SK-N-SH treated with all-trans-retinoic acid at 6 μM for 48 hours (cell line): ENCODE results near the gene CDH4.

Source experiments
- ATAC-seq: fragments of 200-7000 bp; cut with Tn5 transposase; 3 replicates; pipeline ENCODE4 v1.9.1; 2020; ENCODE audit warnings: mild to moderate bottlenecking, moderate library complexity
- ARNTL ChIP-seq: fragments of 450-650 bp; formaldehyde crosslinking; IDR thresholded peaks from 2 replicates; pipeline ENCODE4 v1.5.0; 2020; ENCODE audit warnings: low read depth, mild to moderate bottlenecking, moderate library complexity, borderline replicate concordance
- BACH2 ChIP-seq: fragments of 250-450 bp; sonication (Bioruptor Pico); IDR thresholded peaks from 2 replicates; pipeline ENCODE4 v1.9.0; 2021; ENCODE audit warnings: mild to moderate bottlenecking, borderline replicate concordance
- CREB5 ChIP-seq: fragments of 250-450 bp; sonication (Bioruptor Pico); IDR thresholded peaks from 2 replicates; pipeline ENCODE4 v1.5.1; 2020; ENCODE audit warnings: low read depth, mild to moderate bottlenecking, moderate library complexity
- CSDC2 ChIP-seq: fragments of 250-450 bp; sonication (Bioruptor Pico); IDR thresholded peaks from 2 replicates; pipeline ENCODE4 v1.5.0; 2020; ENCODE audit warnings: mild to moderate bottlenecking, moderate library complexity
- CSRNP3 ChIP-seq: fragments of 250-450 bp; sonication (Bioruptor Pico); IDR thresholded peaks from 2 replicates; pipeline ENCODE4 v1.5.1; 2021; ENCODE audit warnings: mild to moderate bottlenecking, moderate library complexity
- ESRRG ChIP-seq: fragments of 250-450 bp; sonication (Bioruptor Pico); IDR thresholded peaks from 2 replicates; pipeline ENCODE4 v1.6.1; 2021; ENCODE audit warnings: mild to moderate bottlenecking
- GLIS3 ChIP-seq: fragments of 250-450 bp; sonication (Bioruptor Pico); IDR thresholded peaks from 2 replicates; pipeline ENCODE4 v1.5.0; 2020; ENCODE audit warnings: mild to moderate bottlenecking, moderate library complexity
- ISL1 ChIP-seq: fragments of 250-450 bp; sonication (Bioruptor Pico); IDR thresholded peaks from 2 replicates; pipeline ENCODE4 v2.1.2; 2022; ENCODE audit warnings: mild to moderate bottlenecking, moderate library complexity
- OSR1 ChIP-seq: fragments of 250-450 bp; sonication (Bioruptor Pico); IDR thresholded peaks from 2 replicates; pipeline ENCODE4 v1.8.0; 2022; ENCODE audit warnings: moderate library complexity, mild to moderate bottlenecking, inconsistent platforms
- PATZ1 ChIP-seq: fragments of 250-450 bp; sonication (Bioruptor Pico); IDR thresholded peaks from 2 replicates; pipeline ENCODE4 v1.8.0; 2020; ENCODE audit warnings: mild to moderate bottlenecking, moderate library complexity, borderline replicate concordance
- PPARA ChIP-seq: fragments of 250-450 bp; sonication (Bioruptor Pico); IDR thresholded peaks from 2 replicates; pipeline ENCODE4 v1.5.0; 2020; ENCODE audit warnings: mild to moderate bottlenecking, borderline replicate concordance
- RARB ChIP-seq: fragments of 250-450 bp; sonication (Bioruptor Pico); IDR thresholded peaks from 2 replicates; pipeline ENCODE4 v1.8.0; 2021; ENCODE audit warnings: mild to moderate bottlenecking, moderate library complexity
- SNAI2 ChIP-seq: fragments of 250-450 bp; sonication (Bioruptor Pico); IDR thresholded peaks from 2 replicates; pipeline ENCODE4 v1.5.0; 2020; ENCODE audit warnings: mild to moderate bottlenecking, moderate library complexity
- TCF4 ChIP-seq: fragments of 250-450 bp; sonication (Bioruptor Pico); IDR thresholded peaks from 2 replicates; pipeline ENCODE4 v1.8.0; 2021; ENCODE audit warnings: mild to moderate bottlenecking, moderate library complexity, borderline replicate concordance
- TOX ChIP-seq: fragments of 250-450 bp; sonication (Bioruptor Pico); IDR thresholded peaks from 2 replicates; pipeline ENCODE4 v1.8.0; 2021; ENCODE audit warnings: mild to moderate bottlenecking, moderate library complexity, borderline replicate concordance
- TSHZ2 ChIP-seq: fragments of 250-450 bp; sonication (Bioruptor Pico); IDR thresholded peaks from 2 replicates; pipeline ENCODE4 v1.5.0; 2020; ENCODE audit warnings: mild to moderate bottlenecking, moderate library complexity
- ZC3H10 ChIP-seq: fragments of 250-450 bp; sonication (Bioruptor Pico); IDR thresholded peaks from 2 replicates; pipeline ENCODE4 v1.5.1; 2021; ENCODE audit warnings: mild to moderate bottlenecking, moderate library complexity
- ZFP3 ChIP-seq: fragments of 250-450 bp; sonication (Bioruptor Pico); IDR thresholded peaks from 2 replicates; pipeline ENCODE4 v1.5.0; 2020; ENCODE audit warnings: mild to moderate bottlenecking, moderate library complexity
- ZFP30 ChIP-seq: fragments of 450-650 bp; formaldehyde crosslinking; IDR thresholded peaks from 2 replicates; pipeline ENCODE4 v1.5.0; 2022; ENCODE audit warnings: mild to moderate bottlenecking, moderate library complexity
- ZNF565 ChIP-seq: fragments of 450-650 bp; formaldehyde crosslinking; conservative IDR thresholded peaks from 2 replicates; pipeline ENCODE4 v1.5.0; 2020; ENCODE audit warnings: low read depth, mild to moderate bottlenecking, moderate library complexity
- ZNF70 ChIP-seq: fragments of 450-650 bp; formaldehyde crosslinking; IDR thresholded peaks from 2 replicates; pipeline ENCODE4 v1.5.0; 2020; ENCODE audit warnings: mild to moderate bottlenecking, moderate library complexity
- ZNF8 ChIP-seq: fragments of 450-650 bp; formaldehyde crosslinking; IDR thresholded peaks from 2 replicates; pipeline ENCODE4 v1.5.0; 2020; ENCODE audit warnings: mild to moderate bottlenecking, moderate library complexity

The CDH4 gene

GRCh38 chr20:61278296-61278695 is 26.2 kb downstream of the CDH4 start:
- ATAC-seq, result no peak
- TF ChIP-seq ZC3H10 (CRISPR knock-in tag) (no peak), ESRRG (CRISPR knock-in tag) (no peak), TCF4 (no peak), OSR1 (no peak), TOX (CRISPR knock-in tag) (no peak), GLIS3 (CRISPR knock-in tag) (no peak), PATZ1 (CRISPR knock-in tag) (no peak), BACH2 (no peak), ZNF565 (CRISPR knock-in tag) (no peak), ZFP30 (CRISPR knock-in tag) (no peak), ZNF8 (CRISPR knock-in tag) (no peak), ARNTL (no peak), ZFP3 (CRISPR knock-in tag) (no peak), SNAI2 (no peak), ZNF70 (CRISPR knock-in tag) (no peak), CREB5 (no peak), CSDC2 (CRISPR knock-in tag) (no peak), RARB (no peak)

GRCh38 chr20:61279621-61280150 is 27.6 kb downstream of the CDH4 start:
- ATAC-seq, result no peak
- TF ChIP-seq ZFP3 (CRISPR knock-in tag) (no peak), CSDC2 (CRISPR knock-in tag) (no peak), ZNF565 (CRISPR knock-in tag) (no peak), RARB (no peak), ESRRG (CRISPR knock-in tag) (no peak), CREB5 (no peak), ARNTL (no peak)

GRCh38 chr20:61280217-61280980 is 28.3 kb downstream of the CDH4 start:
- no peak for ATAC-seq
- no peak for TF ChIP-seq PPARA (CRISPR knock-in tag)
- TF ChIP-seq TSHZ2, result no peak
- TF ChIP-seq BACH2, result no peak
- TF ChIP-seq TOX (CRISPR knock-in tag), result no peak
- no peak for TF ChIP-seq ZNF565 (CRISPR knock-in tag)
- no peak for TF ChIP-seq CREB5
- no peak for TF ChIP-seq ISL1 (CRISPR knock-in tag)
- TF ChIP-seq CSDC2 (CRISPR knock-in tag), result no peak
- TF ChIP-seq ZNF70 (CRISPR knock-in tag), result no peak
- no peak for TF ChIP-seq ZC3H10 (CRISPR knock-in tag)
- TF ChIP-seq ZNF8 (CRISPR knock-in tag), result no peak
- no peak for TF ChIP-seq OSR1
- TF ChIP-seq PATZ1 (CRISPR knock-in tag), result no peak
- TF ChIP-seq SNAI2, result no peak
- no peak for TF ChIP-seq ZFP30 (CRISPR knock-in tag)
- no peak for TF ChIP-seq RARB
- no peak for TF ChIP-seq CSRNP3 (CRISPR knock-in tag)
- no peak for TF ChIP-seq GLIS3 (CRISPR knock-in tag)
